Cardiac muscle cell (in vitro differentiated cells and primary cell): ENCODE results near the gene HMCN1. TPM values are rescaled to one million over a fixed set of nuclear protein-coding genes. Genes with fewer than 3 reads are reported as not detected.

Experiments
- DNase-seq, 2 donors: peaks; one replicate each; pipeline versions ENCODE4 v3.0.0 to v3.0.0-alpha.2; 2010 to 2017; ENCODE audit warnings: low read depth in 1 of 2, low spot score in 1 of 2
- H3K27ac ChIP-seq: fragments of 200-600 bp; sonication (generic); 2 replicates; pipeline ENCODE4 v1.5.1; 2016
- H3K27me3 ChIP-seq: fragments of 200-600 bp; sonication (generic); 2 replicates; pipeline ENCODE4 v1.6.0; 2016; ENCODE audit warnings: control low read depth
- H3K36me3 ChIP-seq: fragments of 200-600 bp; sonication (generic); 2 replicates; pipeline ENCODE4 v1.5.1; 2016; ENCODE audit warnings: control low read depth
- H3K4me1 ChIP-seq: fragments of 200-600 bp; sonication (generic); 2 replicates; pipeline ENCODE4 v1.8.1; 2017; ENCODE audit warnings: low read depth, mild to moderate bottlenecking, mixed run types
- H3K4me3 ChIP-seq: fragments of 200-600 bp; sonication (generic); 2 replicates; pipeline ENCODE4 v1.5.1; 2016; ENCODE audit warnings: mild to moderate bottlenecking
- H3K9me3 ChIP-seq: fragments of 200-600 bp; sonication (generic); 2 replicates; pipeline ENCODE4 v1.5.1; 2017; ENCODE audit warnings: low read depth, mild to moderate bottlenecking, control low read depth
- polyA plus RNA-seq: library from polyadenylated mRNA; unstranded; fragments of >200 nt; fragmentation: Nextera tagmentation; extraction: Ambion mirVana; gene quantifications from 2 replicates; pipeline ENCODE4 v1.2.1, GENCODE V29; 2016
- total RNA-seq: library from RNA; depleted of rRNA; stranded (reverse); fragments of >200 nt; gene quantifications from 2 replicates; pipeline ENCODE4 v1.2.3, GENCODE V29; 2016
- TF ChIP-seq, protein P1 (sequence below): IDR thresholded peaks from 2 replicates; pipeline ENCODE4 v1.5.1; 2012; ENCODE audit warnings: low read depth, mild to moderate bottlenecking, low read length

Gene HMCN1
- total and polyA plus RNA-seq, 2 experiments from 2014 or later: 4.9 to 28.5 TPM

DNA sequence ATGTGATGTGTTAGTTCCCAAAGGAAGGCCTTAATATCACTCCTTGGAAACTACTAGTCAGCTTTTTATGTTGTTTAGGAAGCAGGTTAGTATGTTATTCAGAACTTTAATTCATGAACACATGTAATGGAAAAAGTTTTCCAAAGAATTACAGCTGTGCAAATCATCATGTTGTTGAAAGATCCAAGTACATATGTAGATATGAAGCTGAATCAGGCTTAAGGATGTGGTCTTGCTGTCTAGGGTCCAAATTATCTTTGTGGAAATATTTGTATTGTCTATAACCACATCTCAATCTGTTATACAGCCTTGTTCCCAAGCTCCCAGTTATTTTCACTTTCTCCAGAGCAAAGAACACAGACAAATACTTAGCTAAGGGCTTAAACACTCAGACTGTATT, 409.3 kb downstream of the HMCN1 start:
- Histone ChIP-seq H3K9me3 (no peaks in the 10 kb centered on the region), H3K36me3 (peaks cover 6% of the 10 kb centered on the region), H3K4me3 (no peak overlapping the region), H3K27me3 (no peaks in the 10 kb centered on the region), H3K4me1 (no peaks in the 10 kb centered on the region), H3K27ac (no peak overlapping the region)
- DNase-seq: peak in 1 of 2 donors; percentile 67
- TF ChIP-seq, protein P1, sequence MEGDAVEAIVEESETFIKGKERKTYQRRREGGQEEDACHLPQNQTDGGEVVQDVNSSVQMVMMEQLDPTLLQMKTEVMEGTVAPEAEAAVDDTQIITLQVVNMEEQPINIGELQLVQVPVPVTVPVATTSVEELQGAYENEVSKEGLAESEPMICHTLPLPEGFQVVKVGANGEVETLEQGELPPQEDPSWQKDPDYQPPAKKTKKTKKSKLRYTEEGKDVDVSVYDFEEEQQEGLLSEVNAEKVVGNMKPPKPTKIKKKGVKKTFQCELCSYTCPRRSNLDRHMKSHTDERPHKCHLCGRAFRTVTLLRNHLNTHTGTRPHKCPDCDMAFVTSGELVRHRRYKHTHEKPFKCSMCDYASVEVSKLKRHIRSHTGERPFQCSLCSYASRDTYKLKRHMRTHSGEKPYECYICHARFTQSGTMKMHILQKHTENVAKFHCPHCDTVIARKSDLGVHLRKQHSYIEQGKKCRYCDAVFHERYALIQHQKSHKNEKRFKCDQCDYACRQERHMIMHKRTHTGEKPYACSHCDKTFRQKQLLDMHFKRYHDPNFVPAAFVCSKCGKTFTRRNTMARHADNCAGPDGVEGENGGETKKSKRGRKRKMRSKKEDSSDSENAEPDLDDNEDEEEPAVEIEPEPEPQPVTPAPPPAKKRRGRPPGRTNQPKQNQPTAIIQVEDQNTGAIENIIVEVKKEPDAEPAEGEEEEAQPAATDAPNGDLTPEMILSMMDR: no peak

DNA sequence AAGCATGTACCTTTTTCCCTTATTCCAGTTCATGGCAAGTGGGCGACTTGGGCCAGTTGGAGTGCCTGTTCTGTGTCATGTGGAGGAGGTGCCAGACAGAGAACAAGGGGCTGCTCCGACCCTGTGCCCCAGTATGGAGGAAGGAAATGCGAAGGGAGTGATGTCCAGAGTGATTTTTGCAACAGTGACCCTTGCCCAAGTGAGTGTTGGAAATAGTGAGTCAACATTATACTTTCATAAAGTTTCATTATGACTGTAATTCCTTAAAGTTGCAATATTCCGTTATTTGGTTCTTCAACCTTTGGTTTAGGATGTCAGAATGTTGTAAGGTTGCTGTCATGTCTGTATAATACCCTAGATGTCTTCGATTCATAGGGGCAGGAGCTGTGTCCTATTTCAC, 410.3 kb downstream of the HMCN1 start:
- DNase-seq: peak in 1 of 2 donors; percentile 56
- TF ChIP-seq, protein P1: no peak
- Histone ChIP-seq H3K9me3 (no peaks in the 10 kb centered on the region), H3K27ac (no peak overlapping the region), H3K36me3 (peaks cover 6% of the 10 kb centered on the region), H3K27me3 (no peaks in the 10 kb centered on the region), H3K4me1 (no peaks in the 10 kb centered on the region), H3K4me3 (no peak overlapping the region)

DNA sequence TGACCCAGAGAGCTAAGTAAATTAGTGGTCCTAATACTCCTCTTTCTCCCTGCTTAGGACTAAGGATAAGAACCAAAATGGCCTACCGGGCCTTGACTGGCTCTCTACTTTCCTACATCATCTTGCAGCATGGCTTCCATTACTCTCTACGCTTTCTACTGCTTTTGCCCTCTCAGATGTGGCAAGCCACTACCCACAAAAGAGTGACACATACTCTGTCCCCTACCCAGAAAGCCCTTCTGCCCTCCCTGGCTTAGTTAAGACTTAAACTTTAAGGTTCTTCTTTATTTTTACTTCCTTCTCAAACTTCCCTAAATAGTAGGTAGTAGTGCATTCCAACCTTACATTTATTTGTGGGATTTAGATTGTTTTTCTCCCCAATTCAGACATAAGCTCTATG, 412.8 kb downstream of the HMCN1 start:
- TF ChIP-seq, protein P1: no peak
- H3K27ac ChIP-seq: no peak overlapping the region
- no peak for DNase-seq

DNA sequence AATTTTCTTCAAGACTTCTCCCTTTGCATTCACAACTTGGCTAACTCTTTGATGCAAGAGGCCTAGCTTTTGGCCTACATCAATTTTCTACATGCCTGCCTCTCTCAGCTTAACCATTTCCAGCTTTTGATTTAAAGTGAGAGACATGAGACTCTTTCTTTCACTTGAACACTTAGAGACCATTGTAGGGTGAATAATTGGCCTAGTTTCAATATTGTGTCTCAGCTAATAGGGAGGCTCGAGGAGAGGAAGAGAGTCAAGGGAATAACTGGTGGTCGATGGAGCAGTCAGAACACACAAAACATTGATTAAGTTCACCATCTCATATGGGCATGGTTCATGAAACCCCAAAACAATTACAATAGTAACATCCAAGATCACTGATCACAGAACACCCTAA, 415.4 kb downstream of the HMCN1 start:
- Histone ChIP-seq H3K27me3 (no peaks in the 10 kb centered on the region), H3K9me3 (no peaks in the 10 kb centered on the region), H3K4me3 (no peak overlapping the region), H3K27ac (no peak overlapping the region), H3K36me3 (peaks cover 24% of the 10 kb centered on the region), H3K4me1 (no peaks in the 10 kb centered on the region)
- DNase-seq: no peak
- TF ChIP-seq, protein P1: no peak

More for the DNA sequence above, 412.8 kb downstream of the HMCN1 start:
- no peaks in the 10 kb centered on the region for H3K4me1 ChIP-seq
- no peak overlapping the region for H3K4me3 ChIP-seq
- H3K36me3 ChIP-seq: peaks cover 14% of the 10 kb centered on the region
- H3K9me3 ChIP-seq: no peaks in the 10 kb centered on the region
- no peaks in the 10 kb centered on the region for H3K27me3 ChIP-seq

DNA sequence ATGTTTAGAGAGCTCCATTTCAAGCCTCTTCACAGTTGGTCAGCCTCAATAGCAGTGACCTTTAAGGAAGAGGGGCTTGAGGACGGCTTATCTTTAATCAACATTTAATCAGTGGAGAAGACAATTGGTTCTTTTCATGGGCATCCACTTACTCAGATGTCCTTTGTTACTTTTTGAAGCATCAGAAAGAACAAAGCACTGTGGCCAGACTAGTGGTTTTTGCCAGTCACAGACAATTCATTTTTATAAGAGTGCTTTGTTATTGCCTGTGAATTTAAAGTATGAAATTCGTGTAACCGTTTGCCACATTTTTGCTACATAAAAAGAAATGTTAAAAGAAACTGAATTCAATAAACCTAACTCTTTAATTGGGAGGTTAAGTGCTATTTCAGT, 418.0 kb downstream of the HMCN1 start:
- Histone ChIP-seq H3K36me3 (peaks cover 18% of the 10 kb centered on the region), H3K4me3 (no peak overlapping the region), H3K9me3 (no peaks in the 10 kb centered on the region), H3K27ac (no peak overlapping the region), H3K4me1 (no peaks in the 10 kb centered on the region), H3K27me3 (no peaks in the 10 kb centered on the region)
- DNase-seq: no peak
- TF ChIP-seq, protein P1: no peak
